ENCODE data around the gene ZSCAN22. TPM values are rescaled to one million over a fixed set of nuclear protein-coding genes. Genes with fewer than 3 reads are reported as not detected.

ZSCAN22 gene
- total and polyA plus RNA-seq, 2 experiments from 2014 or later: 0.86 to 2.9 TPM

DNA sequence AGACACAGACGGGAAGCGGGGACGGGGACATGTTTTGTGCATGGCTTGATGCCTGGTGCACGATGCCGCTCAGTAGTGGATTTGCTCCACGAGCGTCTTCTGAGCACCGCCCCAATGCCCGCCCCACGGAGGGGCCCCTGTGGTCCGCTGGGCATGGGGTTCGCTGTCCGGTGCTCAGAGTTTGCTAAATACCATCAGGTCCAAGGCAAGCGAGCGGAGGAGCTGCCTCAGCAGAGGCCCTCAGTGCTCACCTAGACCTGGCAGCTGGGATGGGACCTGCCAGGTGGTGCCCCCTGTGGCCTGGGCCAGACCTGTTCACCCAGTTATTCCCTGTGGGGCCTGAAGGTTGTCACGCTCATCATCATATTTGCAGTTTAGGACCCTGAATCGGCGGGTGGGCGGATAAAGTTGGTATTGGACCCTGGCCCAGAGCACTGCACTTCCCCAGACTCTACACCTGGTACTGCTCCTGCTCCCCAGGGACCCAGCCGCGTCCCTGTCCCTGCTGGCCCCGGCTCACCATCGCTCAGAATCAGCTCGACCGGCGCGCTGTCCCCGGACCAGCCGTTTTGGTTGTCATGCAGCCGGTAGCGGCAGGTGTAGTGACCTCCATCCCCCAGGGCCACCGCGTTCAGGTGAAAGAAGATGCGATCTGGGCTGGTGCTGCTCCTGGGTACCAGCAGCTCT, 24.2 kb downstream of the ZSCAN22 start:
- no peak overlapping the region for H3K4me3 ChIP-seq
- DNase-seq (ENCODE audit: low spot score) (no peak), ATAC-seq (no peak)
- peaks cover 50% of the 10 kb centered on the region for H3K27me3 ChIP-seq (ENCODE audit: insufficient read depth)
- peaks cover 16% of the 10 kb centered on the region for H3K27me3 Mint-ChIP-seq (ENCODE audit: insufficient read depth, low read depth, poor library complexity)
- no peaks in the 10 kb centered on the region for H3K79me2 ChIP-seq (replicated peaks; ENCODE audit: insufficient read depth)
- no peaks in the 10 kb centered on the region for H3K9me2 ChIP-seq (ENCODE audit: insufficient read depth)
- no peaks in the 10 kb centered on the region; the same call in 1 of the 2 replicates for H4K20me1 ChIP-seq (replicated peaks; ENCODE audit: insufficient read depth)
- no peak overlapping the region for H3K27ac ChIP-seq (ENCODE audit: low read depth)
- no peak overlapping the region for H3K4me3 Mint-ChIP-seq
- peaks cover 3% of the 10 kb centered on the region; the same call in 2 of the 3 replicates for H3K4me1 Mint-ChIP-seq
- no peaks in the 10 kb centered on the region; the same call in 1 of the 2 replicates for H3K4me1 ChIP-seq (ENCODE audit: insufficient read depth)
- TF ChIP-seq JUNB (IDR thresholded peaks at IDR 0.05; ENCODE audit: unreplicated experiment): no peak
- no peak for TF ChIP-seq ZNF114 (CRISPR knock-in tag; IDR thresholded peaks at IDR 0.05)
- no peak for TF ChIP-seq EZH2 (IDR thresholded peaks at IDR 0.05; ENCODE audit: low read depth, unreplicated experiment)
- TF ChIP-seq, protein P1, sequence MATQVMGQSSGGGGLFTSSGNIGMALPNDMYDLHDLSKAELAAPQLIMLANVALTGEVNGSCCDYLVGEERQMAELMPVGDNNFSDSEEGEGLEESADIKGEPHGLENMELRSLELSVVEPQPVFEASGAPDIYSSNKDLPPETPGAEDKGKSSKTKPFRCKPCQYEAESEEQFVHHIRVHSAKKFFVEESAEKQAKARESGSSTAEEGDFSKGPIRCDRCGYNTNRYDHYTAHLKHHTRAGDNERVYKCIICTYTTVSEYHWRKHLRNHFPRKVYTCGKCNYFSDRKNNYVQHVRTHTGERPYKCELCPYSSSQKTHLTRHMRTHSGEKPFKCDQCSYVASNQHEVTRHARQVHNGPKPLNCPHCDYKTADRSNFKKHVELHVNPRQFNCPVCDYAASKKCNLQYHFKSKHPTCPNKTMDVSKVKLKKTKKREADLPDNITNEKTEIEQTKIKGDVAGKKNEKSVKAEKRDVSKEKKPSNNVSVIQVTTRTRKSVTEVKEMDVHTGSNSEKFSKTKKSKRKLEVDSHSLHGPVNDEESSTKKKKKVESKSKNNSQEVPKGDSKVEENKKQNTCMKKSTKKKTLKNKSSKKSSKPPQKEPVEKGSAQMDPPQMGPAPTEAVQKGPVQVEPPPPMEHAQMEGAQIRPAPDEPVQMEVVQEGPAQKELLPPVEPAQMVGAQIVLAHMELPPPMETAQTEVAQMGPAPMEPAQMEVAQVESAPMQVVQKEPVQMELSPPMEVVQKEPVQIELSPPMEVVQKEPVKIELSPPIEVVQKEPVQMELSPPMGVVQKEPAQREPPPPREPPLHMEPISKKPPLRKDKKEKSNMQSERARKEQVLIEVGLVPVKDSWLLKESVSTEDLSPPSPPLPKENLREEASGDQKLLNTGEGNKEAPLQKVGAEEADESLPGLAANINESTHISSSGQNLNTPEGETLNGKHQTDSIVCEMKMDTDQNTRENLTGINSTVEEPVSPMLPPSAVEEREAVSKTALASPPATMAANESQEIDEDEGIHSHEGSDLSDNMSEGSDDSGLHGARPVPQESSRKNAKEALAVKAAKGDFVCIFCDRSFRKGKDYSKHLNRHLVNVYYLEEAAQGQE (IDR thresholded peaks at IDR 0.05; ENCODE audit: unreplicated experiment): no peak
- TF ChIP-seq POLR2AphosphoS5 (IDR thresholded peaks at IDR 0.05; ENCODE audit: low read depth): no peak
- TF ChIP-seq CREB1 (CRISPR knock-in tag; IDR thresholded peaks at IDR 0.05; ENCODE audit: low read depth): no peak
- no peak for TF ChIP-seq ZNF331 (CRISPR knock-in tag; IDR thresholded peaks at IDR 0.05; ENCODE audit: low read depth)
- TF ChIP-seq, protein P2, sequence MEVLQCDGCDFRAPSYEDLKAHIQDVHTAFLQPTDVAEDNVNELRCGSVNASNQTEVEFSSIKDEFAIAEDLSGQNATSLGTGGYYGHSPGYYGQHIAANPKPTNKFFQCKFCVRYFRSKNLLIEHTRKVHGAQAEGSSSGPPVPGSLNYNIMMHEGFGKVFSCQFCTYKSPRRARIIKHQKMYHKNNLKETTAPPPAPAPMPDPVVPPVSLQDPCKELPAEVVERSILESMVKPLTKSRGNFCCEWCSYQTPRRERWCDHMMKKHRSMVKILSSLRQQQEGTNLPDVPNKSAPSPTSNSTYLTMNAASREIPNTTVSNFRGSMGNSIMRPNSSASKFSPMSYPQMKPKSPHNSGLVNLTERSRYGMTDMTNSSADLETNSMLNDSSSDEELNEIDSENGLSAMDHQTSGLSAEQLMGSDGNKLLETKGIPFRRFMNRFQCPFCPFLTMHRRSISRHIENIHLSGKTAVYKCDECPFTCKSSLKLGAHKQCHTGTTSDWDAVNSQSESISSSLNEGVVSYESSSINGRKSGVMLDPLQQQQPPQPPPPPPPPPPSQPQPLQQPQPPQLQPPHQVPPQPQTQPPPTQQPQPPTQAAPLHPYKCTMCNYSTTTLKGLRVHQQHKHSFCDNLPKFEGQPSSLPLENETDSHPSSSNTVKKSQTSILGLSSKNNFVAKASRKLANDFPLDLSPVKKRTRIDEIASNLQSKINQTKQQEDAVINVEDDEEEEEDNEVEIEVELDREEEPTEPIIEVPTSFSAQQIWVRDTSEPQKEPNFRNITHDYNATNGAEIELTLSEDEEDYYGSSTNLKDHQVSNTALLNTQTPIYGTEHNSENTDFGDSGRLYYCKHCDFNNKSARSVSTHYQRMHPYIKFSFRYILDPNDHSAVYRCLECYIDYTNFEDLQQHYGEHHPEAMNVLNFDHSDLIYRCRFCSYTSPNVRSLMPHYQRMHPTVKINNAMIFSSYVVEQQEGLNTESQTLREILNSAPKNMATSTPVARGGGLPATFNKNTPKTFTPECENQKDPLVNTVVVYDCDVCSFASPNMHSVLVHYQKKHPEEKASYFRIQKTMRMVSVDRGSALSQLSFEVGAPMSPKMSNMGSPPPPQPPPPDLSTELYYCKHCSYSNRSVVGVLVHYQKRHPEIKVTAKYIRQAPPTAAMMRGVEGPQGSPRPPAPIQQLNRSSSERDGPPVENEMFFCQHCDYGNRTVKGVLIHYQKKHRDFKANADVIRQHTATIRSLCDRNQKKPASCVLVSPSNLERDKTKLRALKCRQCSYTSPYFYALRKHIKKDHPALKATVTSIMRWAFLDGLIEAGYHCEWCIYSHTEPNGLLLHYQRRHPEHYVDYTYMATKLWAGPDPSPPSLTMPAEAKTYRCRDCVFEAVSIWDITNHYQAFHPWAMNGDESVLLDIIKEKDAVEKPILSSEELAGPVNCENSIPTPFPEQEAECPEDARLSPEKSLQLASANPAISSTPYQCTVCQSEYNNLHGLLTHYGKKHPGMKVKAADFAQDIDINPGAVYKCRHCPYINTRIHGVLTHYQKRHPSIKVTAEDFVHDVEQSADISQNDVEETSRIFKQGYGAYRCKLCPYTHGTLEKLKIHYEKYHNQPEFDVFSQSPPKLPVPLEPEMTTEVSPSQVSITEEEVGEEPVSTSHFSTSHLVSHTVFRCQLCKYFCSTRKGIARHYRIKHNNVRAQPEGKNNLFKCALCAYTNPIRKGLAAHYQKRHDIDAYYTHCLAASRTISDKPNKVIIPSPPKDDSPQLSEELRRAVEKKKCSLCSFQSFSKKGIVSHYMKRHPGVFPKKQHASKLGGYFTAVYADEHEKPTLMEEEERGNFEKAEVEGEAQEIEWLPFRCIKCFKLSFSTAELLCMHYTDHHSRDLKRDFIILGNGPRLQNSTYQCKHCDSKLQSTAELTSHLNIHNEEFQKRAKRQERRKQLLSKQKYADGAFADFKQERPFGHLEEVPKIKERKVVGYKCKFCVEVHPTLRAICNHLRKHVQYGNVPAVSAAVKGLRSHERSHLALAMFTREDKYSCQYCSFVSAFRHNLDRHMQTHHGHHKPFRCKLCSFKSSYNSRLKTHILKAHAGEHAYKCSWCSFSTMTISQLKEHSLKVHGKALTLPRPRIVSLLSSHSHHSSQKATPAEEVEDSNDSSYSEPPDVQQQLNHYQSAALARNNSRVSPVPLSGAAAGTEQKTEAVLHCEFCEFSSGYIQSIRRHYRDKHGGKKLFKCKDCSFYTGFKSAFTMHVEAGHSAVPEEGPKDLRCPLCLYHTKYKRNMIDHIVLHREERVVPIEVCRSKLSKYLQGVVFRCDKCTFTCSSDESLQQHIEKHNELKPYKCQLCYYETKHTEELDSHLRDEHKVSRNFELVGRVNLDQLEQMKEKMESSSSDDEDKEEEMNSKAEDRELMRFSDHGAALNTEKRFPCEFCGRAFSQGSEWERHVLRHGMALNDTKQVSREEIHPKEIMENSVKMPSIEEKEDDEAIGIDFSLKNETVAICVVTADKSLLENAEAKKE (CRISPR knock-in tag; IDR thresholded peaks at IDR 0.05): no peak
- TF ChIP-seq, protein P3, sequence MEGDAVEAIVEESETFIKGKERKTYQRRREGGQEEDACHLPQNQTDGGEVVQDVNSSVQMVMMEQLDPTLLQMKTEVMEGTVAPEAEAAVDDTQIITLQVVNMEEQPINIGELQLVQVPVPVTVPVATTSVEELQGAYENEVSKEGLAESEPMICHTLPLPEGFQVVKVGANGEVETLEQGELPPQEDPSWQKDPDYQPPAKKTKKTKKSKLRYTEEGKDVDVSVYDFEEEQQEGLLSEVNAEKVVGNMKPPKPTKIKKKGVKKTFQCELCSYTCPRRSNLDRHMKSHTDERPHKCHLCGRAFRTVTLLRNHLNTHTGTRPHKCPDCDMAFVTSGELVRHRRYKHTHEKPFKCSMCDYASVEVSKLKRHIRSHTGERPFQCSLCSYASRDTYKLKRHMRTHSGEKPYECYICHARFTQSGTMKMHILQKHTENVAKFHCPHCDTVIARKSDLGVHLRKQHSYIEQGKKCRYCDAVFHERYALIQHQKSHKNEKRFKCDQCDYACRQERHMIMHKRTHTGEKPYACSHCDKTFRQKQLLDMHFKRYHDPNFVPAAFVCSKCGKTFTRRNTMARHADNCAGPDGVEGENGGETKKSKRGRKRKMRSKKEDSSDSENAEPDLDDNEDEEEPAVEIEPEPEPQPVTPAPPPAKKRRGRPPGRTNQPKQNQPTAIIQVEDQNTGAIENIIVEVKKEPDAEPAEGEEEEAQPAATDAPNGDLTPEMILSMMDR (conservative IDR thresholded peaks at IDR 0.05; ENCODE audit: low read depth in 2 of 2): no peak; a peak in 1 of 4 replicates
- TF ChIP-seq, protein P4, sequence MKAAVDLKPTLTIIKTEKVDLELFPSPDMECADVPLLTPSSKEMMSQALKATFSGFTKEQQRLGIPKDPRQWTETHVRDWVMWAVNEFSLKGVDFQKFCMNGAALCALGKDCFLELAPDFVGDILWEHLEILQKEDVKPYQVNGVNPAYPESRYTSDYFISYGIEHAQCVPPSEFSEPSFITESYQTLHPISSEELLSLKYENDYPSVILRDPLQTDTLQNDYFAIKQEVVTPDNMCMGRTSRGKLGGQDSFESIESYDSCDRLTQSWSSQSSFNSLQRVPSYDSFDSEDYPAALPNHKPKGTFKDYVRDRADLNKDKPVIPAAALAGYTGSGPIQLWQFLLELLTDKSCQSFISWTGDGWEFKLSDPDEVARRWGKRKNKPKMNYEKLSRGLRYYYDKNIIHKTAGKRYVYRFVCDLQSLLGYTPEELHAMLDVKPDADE (IDR thresholded peaks at IDR 0.05): no peak
- no peak for TF ChIP-seq EZH2phosphoT487 (IDR thresholded peaks at IDR 0.05; ENCODE audit: unreplicated experiment)
- TF ChIP-seq STAT1 (IDR thresholded peaks at IDR 0.05; ENCODE audit: unreplicated experiment): no peak
- no peak for TF ChIP-seq NANOG (IDR thresholded peaks at IDR 0.05; ENCODE audit: borderline replicate concordance)
- H3K36me3 Mint-ChIP-seq (ENCODE audit: low read depth): no peaks in the 10 kb centered on the region; the same call in 2 of the 3 replicates
- no peak overlapping the region for H3K27ac Mint-ChIP-seq
- H3K9me3 Mint-ChIP-seq: no peaks in the 10 kb centered on the region
- no peak overlapping the region for H2AFZ ChIP-seq
- H3K4me2 ChIP-seq: no peak overlapping the region
- H3K36me3 ChIP-seq (ENCODE audit: insufficient read depth): no peaks in the 10 kb centered on the region
- peaks cover 10% of the 10 kb centered on the region for H3F3A ChIP-seq (replicated peaks; ENCODE audit: low read depth)

All from GM23338 (cell line).